IMR-90 (cell line): ENCODE measurements around the gene PLA2G2D. TPM values are rescaled to one million over a fixed set of nuclear protein-coding genes. Genes with fewer than 3 reads are reported as not detected.

Source experiments
- ATAC-seq: fragments of 200-7000 bp; cut with Tn5 transposase; 2 replicates; pipeline ENCODE4 v1.9.1; 2020; ENCODE audit warnings: low read depth, mild to moderate bottlenecking, moderate library complexity
- BruUV-seq: library from RNA; stranded (reverse); fragments of 400-500 nt; replicated peaks from 2 replicates; lab custom pipeline; 2021; lab: Mats Ljungman, UMichigan
- CTCF ChIA-PET: fragments of 300-600 bp; formaldehyde crosslinking; extraction: SDS; loops from one replicate; lab custom pipeline; 2021; ENCODE audit warnings: antibody characterized with exemption; lab: Yijun Ruan, JAX
- POLR2A ChIA-PET: fragments of 300-600 bp; sonication (Branson Sonifier 250); formaldehyde crosslinking; loops from one replicate; lab custom pipeline; 2022; ENCODE audit warnings: antibody characterized with exemption; ENCODE audit not compliant: unreplicated experiment; lab: Charles Lee
- DNase-seq: peaks from one replicate; pipeline ENCODE4 v3.0.0; 2013
- H2AFZ ChIP-seq: replicated peaks from 2 replicates; pipeline ENCODE3; 2013; ENCODE audit warnings: low read length, mild to moderate bottlenecking; ENCODE audit not compliant: poor library complexity
- H2AK5ac ChIP-seq: 2 replicates; pipeline ENCODE4 v1.6.1; 2013; ENCODE audit warnings: low read depth, low read length, inconsistent platforms
- H2AK9ac ChIP-seq: replicated peaks from 2 replicates; pipeline ENCODE3; 2013; ENCODE audit warnings: mild to moderate bottlenecking, low read depth, low read length, moderate library complexity; ENCODE audit not compliant: poor library complexity
- H2BK120ac ChIP-seq: 2 replicates; pipeline ENCODE4 v1.6.1; 2013; ENCODE audit warnings: low read depth, low read length, inconsistent platforms
- H2BK15ac ChIP-seq: 3 replicates; pipeline ENCODE4 v1.6.1; 2013; ENCODE audit warnings: low read depth, low read length, inconsistent platforms
- H2BK20ac ChIP-seq: 2 replicates; pipeline ENCODE4 v1.6.1; 2013; ENCODE audit warnings: low read depth, mild to moderate bottlenecking, inconsistent platforms, low read length, moderate library complexity
- H2BK5ac ChIP-seq: 2 replicates; pipeline ENCODE4 v1.6.1; 2013; ENCODE audit warnings: mild to moderate bottlenecking, low read depth, low read length, inconsistent platforms; ENCODE audit not compliant: poor library complexity, severe bottlenecking
- H3K14ac ChIP-seq: replicated peaks from 2 replicates; pipeline ENCODE4 v1.6.1; 2013; ENCODE audit warnings: low read depth, low read length, inconsistent platforms
- H3K18ac ChIP-seq: 2 replicates; pipeline ENCODE4 v1.6.1; 2013; ENCODE audit warnings: low read depth, low read length, control low read depth
- H3K23ac ChIP-seq: 2 replicates; pipeline ENCODE4 v1.6.1; 2013; ENCODE audit warnings: low read depth, low read length, inconsistent platforms
- H3K27ac ChIP-seq: 2 replicates; pipeline ENCODE4 v1.5.1; 2013; ENCODE audit warnings: mild to moderate bottlenecking, control low read depth, low read length; ENCODE audit not compliant: insufficient read depth
- H3K27me3 ChIP-seq: 2 replicates; pipeline ENCODE4 v1.6.1; 2013; ENCODE audit warnings: low read length; ENCODE audit not compliant: control insufficient read depth, insufficient read depth
- H3K36me3 ChIP-seq: 2 replicates; pipeline ENCODE4 v1.6.1; 2013; ENCODE audit warnings: low read length, mixed read lengths; ENCODE audit not compliant: control insufficient read depth, insufficient read depth
- H3K4ac ChIP-seq: 2 replicates; pipeline ENCODE4 v1.6.1; 2013; ENCODE audit warnings: low read depth, low read length, inconsistent platforms
- H3K4me1 ChIP-seq: 2 replicates; pipeline ENCODE4 v1.6.1; 2013; ENCODE audit warnings: low read length, mixed read lengths; ENCODE audit not compliant: control insufficient read depth, insufficient read depth
- H3K4me2 ChIP-seq: 2 replicates; pipeline ENCODE4 v1.6.1; 2013; ENCODE audit warnings: low read depth, mild to moderate bottlenecking, control low read depth, low read length, moderate library complexity
- H3K4me3 ChIP-seq: 2 replicates; pipeline ENCODE4 v1.5.1; 2013; ENCODE audit warnings: low read depth, mild to moderate bottlenecking, control low read depth, low read length, moderate library complexity; ENCODE audit not compliant: insufficient read depth
- H3K56ac ChIP-seq: 2 replicates; pipeline ENCODE4 v1.6.1; 2013; ENCODE audit warnings: low read length, inconsistent platforms; ENCODE audit not compliant: insufficient read depth; ENCODE audit errors: extremely low read depth
- H3K79me1 ChIP-seq, 2 experiments: 2 replicates each; pipeline ENCODE4 v1.6.1; 2013; ENCODE audit warnings: low read length in 2 of 2, inconsistent platforms in 1 of 2, low read depth in 1 of 2
- H3K9ac ChIP-seq: 2 replicates; pipeline ENCODE4 v1.6.1; 2013; ENCODE audit warnings: low read depth, low read length, control low read depth
- H3K9me1 ChIP-seq: 2 replicates; pipeline ENCODE4 v1.6.1; 2013; ENCODE audit warnings: low read length, inconsistent platforms; ENCODE audit not compliant: insufficient read depth
- H3K9me3 ChIP-seq: 2 replicates; pipeline ENCODE4 v1.6.1; 2013; ENCODE audit warnings: low read length; ENCODE audit not compliant: control insufficient read depth, insufficient read depth
- H4K20me1 ChIP-seq: 2 replicates; pipeline ENCODE4 v1.6.1; 2013; ENCODE audit warnings: low read length, inconsistent platforms; ENCODE audit not compliant: insufficient read depth
- H4K5ac ChIP-seq: 2 replicates; pipeline ENCODE4 v1.6.1; 2013; ENCODE audit warnings: mild to moderate bottlenecking, low read depth, low read length, control low read depth
- H4K8ac ChIP-seq, 2 experiments: 2 replicates each; pipeline ENCODE4 v1.6.1; 2013; ENCODE audit warnings: low read depth in 2 of 2, low read length in 2 of 2, control low read depth in 1 of 2, inconsistent platforms in 1 of 2
- H4K91ac ChIP-seq: 2 replicates; pipeline ENCODE4 v1.6.1; 2013; ENCODE audit warnings: low read depth, low read length, inconsistent platforms; ENCODE audit not compliant: insufficient read depth
- BHLHE40 ChIP-seq: fragments of 150-350 bp; IDR thresholded peaks from 2 replicates; pipeline ENCODE4 v1.6.1; 2016; ENCODE audit warnings: mild to moderate bottlenecking, low read depth, low read length
- CEBPB ChIP-seq: IDR thresholded peaks from 2 replicates; pipeline ENCODE4 v1.6.1; 2012; ENCODE audit warnings: low read depth, low read length, improper control_type of control experiment
- CHD1 ChIP-seq: IDR thresholded peaks from 2 replicates; pipeline ENCODE4 v1.6.1; 2012; ENCODE audit warnings: low read depth, low read length, improper control_type of control experiment
- FOS ChIP-seq: fragments of 150-350 bp; IDR thresholded peaks from 2 replicates; pipeline ENCODE4 v1.6.1; 2016; ENCODE audit warnings: low read depth, low read length
- MAFK ChIP-seq: IDR thresholded peaks from 2 replicates; pipeline ENCODE4 v1.6.1; 2012; ENCODE audit warnings: low read depth, low read length, improper control_type of control experiment
- MXI1 ChIP-seq: IDR thresholded peaks from 2 replicates; pipeline ENCODE4 v1.6.1; 2012; ENCODE audit warnings: low read depth, mild to moderate bottlenecking, low read length, moderate library complexity, borderline replicate concordance
- NFE2L2 ChIP-seq: fragments of 150-350 bp; IDR thresholded peaks from 2 replicates; pipeline ENCODE4 v1.6.1; 2016; ENCODE audit warnings: low read depth, mild to moderate bottlenecking, low read length
- POLR2A ChIP-seq: IDR thresholded peaks from 2 replicates; pipeline ENCODE4 v1.6.1; 2012; ENCODE audit warnings: mild to moderate bottlenecking, low read depth, low read length
- RAD21 ChIP-seq: IDR thresholded peaks from 2 replicates; pipeline ENCODE4 v1.6.1; 2012; ENCODE audit warnings: low read length, improper control_type of control experiment
- RCOR1 ChIP-seq: IDR thresholded peaks from 2 replicates; pipeline ENCODE4 v1.6.1; 2012; ENCODE audit warnings: mild to moderate bottlenecking, low read length, improper control_type of control experiment; ENCODE audit not compliant: insufficient replicate concordance
- RFX5 ChIP-seq: IDR thresholded peaks from 2 replicates; pipeline ENCODE4 v1.8.0; 2012; ENCODE audit warnings: low read depth, mild to moderate bottlenecking, low read length, moderate library complexity
- SMC3 ChIP-seq: fragments of 150-350 bp; IDR thresholded peaks from 2 replicates; pipeline ENCODE4 v1.6.1; 2016; ENCODE audit warnings: low read depth, mild to moderate bottlenecking, antibody characterized with exemption, low read length, moderate library complexity
- WGBS, 2 experiments: methylation state at CpG; one replicate each; pipeline versions ENCODE4 v1.1.5 to v1.1.7; 2013; ENCODE audit warnings: missing lambda C conversion rate in 2 of 2; ENCODE audit not compliant: insufficient read length in 1 of 2; ENCODE audit errors: extremely low coverage in 2 of 2; 5-methylcytosine and 5-hydroxymethylcytosine counted together
- dilution Hi-C: fragments of 300-500 bp; cut with HindIII; formaldehyde crosslinking; loops from one replicate; pipeline ENCODE4 v1.14.3; 2018; ENCODE audit warnings: low sequenced_read_pairs; ENCODE audit not compliant: unreplicated experiment
- in situ Hi-C: fragments of 300-500 bp; cut with MboI; formaldehyde crosslinking; loops from 3 replicates; pipeline ENCODE4 v1.14.3; 2019; ENCODE audit warnings: low sequenced_read_pairs, inconsistent platforms, mixed read lengths
- intact Hi-C: fragments of 100-400 bp; cut with micrococcal nuclease; formaldehyde crosslinking; loops from 2 replicates; pipeline ENCODE4 v1.10.0; 2022
- polyA plus RNA-seq, 3 experiments: library from polyadenylated mRNA; depleted of rRNA; stranded (reverse); fragments of >200 nt; gene quantifications; 2 replicates each; pipeline ENCODE4 v1.2.3, GENCODE V29; 2012; ENCODE audit warnings: low replicate concordance in 1 of 3
- total RNA-seq: library from RNA; depleted of rRNA; stranded (reverse); fragments of >200 nt; gene quantifications from 2 replicates; pipeline ENCODE4 v1.2.3, GENCODE V29; 2012
- TF ChIP-seq, protein P1 (sequence below): conservative IDR thresholded peaks from 2 replicates; pipeline ENCODE4 v1.5.1; 2012; ENCODE audit warnings: mild to moderate bottlenecking, low read depth, low read length, improper control_type of control experiment
- TF ChIP-seq, protein P2 (sequence below): fragments of 150-350 bp; IDR thresholded peaks from 2 replicates; pipeline ENCODE4 v1.6.1; 2016; ENCODE audit warnings: low read depth, mild to moderate bottlenecking, low read length, moderate library complexity, borderline replicate concordance
- TF ChIP-seq, protein P3 (sequence below): fragments of 150-350 bp; IDR thresholded peaks from 2 replicates; pipeline ENCODE4 v1.6.1; 2017; ENCODE audit warnings: mild to moderate bottlenecking, antibody characterized with exemption, low read length, low read depth

Gene PLA2G2D
- total and polyA plus RNA-seq, 2 of the 4 experiments (the other 2 are of a cell fraction): not detected

DNA sequence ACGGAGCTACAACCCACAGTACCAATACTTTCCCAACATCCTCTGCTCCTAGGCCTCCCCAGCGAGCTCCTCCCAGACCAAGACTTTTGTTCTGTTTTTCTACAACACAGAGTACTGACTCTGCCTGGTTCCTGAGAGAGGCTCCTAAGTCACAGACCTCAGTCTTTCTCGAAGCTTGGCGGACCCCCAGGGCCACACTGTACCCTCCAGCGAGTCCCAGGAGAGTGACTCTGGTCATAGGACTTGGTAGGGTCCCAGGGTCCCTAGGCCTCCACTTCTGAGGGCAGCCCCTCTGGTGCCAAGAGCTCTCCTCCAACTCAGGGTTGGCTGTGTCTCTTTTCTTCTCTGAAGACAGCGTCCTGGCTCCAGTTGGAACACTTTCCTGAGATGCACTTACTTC, 28.7 kb downstream of the PLA2G2D start:
- Histone ChIP-seq H4K5ac (no peak overlapping the region), H3K36me3 (no peaks in the 10 kb centered on the region), H3K4ac (no peak overlapping the region), H3K4me3 (no peak overlapping the region), H3K14ac (no peak overlapping the region), H4K91ac (no peak overlapping the region), H3K9me3 (no peaks in the 10 kb centered on the region), H3K4me1 (no peaks in the 10 kb centered on the region), H2AK5ac (no peak overlapping the region), H3K56ac (no peak overlapping the region), H3K79me1 (no peaks in the 10 kb centered on the region), H3K9me1 (no peaks in the 10 kb centered on the region), H2BK120ac (no peak overlapping the region), H3K23ac (no peak overlapping the region), H3K27ac (no peak overlapping the region), H2BK5ac (no peak overlapping the region), H4K8ac (no peak overlapping the region), H4K20me1 (no peaks in the 10 kb centered on the region), H3K18ac (no peak overlapping the region), H2BK20ac (no peak overlapping the region), H2AK9ac (no peak overlapping the region), H2AFZ (no peak overlapping the region), H3K27me3 (peaks cover 30% of the 10 kb centered on the region), H3K9ac (no peak overlapping the region), H2BK15ac (no peak overlapping the region), H3K4me2 (no peak overlapping the region)
- dilution Hi-C loops: no loop called here
- CTCF ChIA-PET: no interaction called here
- in situ Hi-C loops: no loop called here
- no peak for DNase-seq
- BruUV-seq: no TSS peak
- TF ChIP-seq RFX5: no peak
- no peak for TF ChIP-seq CHD1
- TF ChIP-seq NFE2L2: no peak
- TF ChIP-seq BHLHE40: no peak
- no peak for TF ChIP-seq POLR2A
- TF ChIP-seq SMC3: no peak
- no peak for TF ChIP-seq CEBPB
- TF ChIP-seq, protein P1, sequence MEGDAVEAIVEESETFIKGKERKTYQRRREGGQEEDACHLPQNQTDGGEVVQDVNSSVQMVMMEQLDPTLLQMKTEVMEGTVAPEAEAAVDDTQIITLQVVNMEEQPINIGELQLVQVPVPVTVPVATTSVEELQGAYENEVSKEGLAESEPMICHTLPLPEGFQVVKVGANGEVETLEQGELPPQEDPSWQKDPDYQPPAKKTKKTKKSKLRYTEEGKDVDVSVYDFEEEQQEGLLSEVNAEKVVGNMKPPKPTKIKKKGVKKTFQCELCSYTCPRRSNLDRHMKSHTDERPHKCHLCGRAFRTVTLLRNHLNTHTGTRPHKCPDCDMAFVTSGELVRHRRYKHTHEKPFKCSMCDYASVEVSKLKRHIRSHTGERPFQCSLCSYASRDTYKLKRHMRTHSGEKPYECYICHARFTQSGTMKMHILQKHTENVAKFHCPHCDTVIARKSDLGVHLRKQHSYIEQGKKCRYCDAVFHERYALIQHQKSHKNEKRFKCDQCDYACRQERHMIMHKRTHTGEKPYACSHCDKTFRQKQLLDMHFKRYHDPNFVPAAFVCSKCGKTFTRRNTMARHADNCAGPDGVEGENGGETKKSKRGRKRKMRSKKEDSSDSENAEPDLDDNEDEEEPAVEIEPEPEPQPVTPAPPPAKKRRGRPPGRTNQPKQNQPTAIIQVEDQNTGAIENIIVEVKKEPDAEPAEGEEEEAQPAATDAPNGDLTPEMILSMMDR: no peak
- TF ChIP-seq, protein P2, sequence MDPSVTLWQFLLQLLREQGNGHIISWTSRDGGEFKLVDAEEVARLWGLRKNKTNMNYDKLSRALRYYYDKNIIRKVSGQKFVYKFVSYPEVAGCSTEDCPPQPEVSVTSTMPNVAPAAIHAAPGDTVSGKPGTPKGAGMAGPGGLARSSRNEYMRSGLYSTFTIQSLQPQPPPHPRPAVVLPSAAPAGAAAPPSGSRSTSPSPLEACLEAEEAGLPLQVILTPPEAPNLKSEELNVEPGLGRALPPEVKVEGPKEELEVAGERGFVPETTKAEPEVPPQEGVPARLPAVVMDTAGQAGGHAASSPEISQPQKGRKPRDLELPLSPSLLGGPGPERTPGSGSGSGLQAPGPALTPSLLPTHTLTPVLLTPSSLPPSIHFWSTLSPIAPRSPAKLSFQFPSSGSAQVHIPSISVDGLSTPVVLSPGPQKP: no peak
- TF ChIP-seq MAFK: no peak
- no peak for TF ChIP-seq RAD21
- TF ChIP-seq, protein P3, sequence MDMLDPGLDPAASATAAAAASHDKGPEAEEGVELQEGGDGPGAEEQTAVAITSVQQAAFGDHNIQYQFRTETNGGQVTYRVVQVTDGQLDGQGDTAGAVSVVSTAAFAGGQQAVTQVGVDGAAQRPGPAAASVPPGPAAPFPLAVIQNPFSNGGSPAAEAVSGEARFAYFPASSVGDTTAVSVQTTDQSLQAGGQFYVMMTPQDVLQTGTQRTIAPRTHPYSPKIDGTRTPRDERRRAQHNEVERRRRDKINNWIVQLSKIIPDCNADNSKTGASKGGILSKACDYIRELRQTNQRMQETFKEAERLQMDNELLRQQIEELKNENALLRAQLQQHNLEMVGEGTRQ: no peak
- no peak for TF ChIP-seq RCOR1
- TF ChIP-seq FOS: no peak
- TF ChIP-seq MXI1: no peak
- POLR2A ChIA-PET: no interaction called here
- intact Hi-C loops: no loop called here
- 82% methylated on average over 2 of the region's 6 CpGs; no CpG with 5 or more reads in 1 of the 2 experiments for WGBS, 2 experiments
- ATAC-seq: no peak
